Vagina (tissue), 2 donors: Measurements from ENCODE around the gene REL.

Experiments used
- CTCF ChIP-seq, 3 experiments: fragments of 450-650 bp in 2 of 3; fragments of 200-600 bp in 1 of 3; sonication (generic) in 1 of 3; IDR thresholded peaks; one replicate each; pipeline ENCODE4 v1.5.1; 2017 to 2019; ENCODE audit warnings: antibody characterized with exemption in 3 of 3, mild to moderate bottlenecking in 2 of 3, moderate library complexity in 2 of 3
- POLR2A ChIP-seq, 2 donors: fragments of 450-650 bp; IDR thresholded peaks; one replicate each; pipeline ENCODE4 v1.6.1; 2017; ENCODE audit warnings: antibody characterized with exemption in 2 of 2, mild to moderate bottlenecking in 2 of 2, moderate library complexity in 2 of 2
- POLR2AphosphoS5 ChIP-seq, 2 donors: sonication (generic); formaldehyde crosslinking; IDR thresholded peaks; one replicate each; pipeline ENCODE4 v1.9.0; 2017; ENCODE audit warnings: antibody characterized with exemption in 2 of 2, mild to moderate bottlenecking in 2 of 2, low read depth in 1 of 2; ENCODE audit not compliant: insufficient read depth in 1 of 2

GRCh38 chr2:60891180-60891579 is 9.8 kb downstream of the REL start:
- TF ChIP-seq POLR2A (IDR thresholded peaks at IDR 0.05) = no peak
- no peak for TF ChIP-seq CTCF (IDR thresholded peaks at IDR 0.05)
- TF ChIP-seq POLR2AphosphoS5 (IDR thresholded peaks at IDR 0.05; ENCODE audit: insufficient read depth in 1 of 2, low read depth in 1 of 2) = no peak
